Neural progenitor cell (in vitro differentiated cells): ENCODE results near the gene MRPL23. TPM values are rescaled to one million over a fixed set of nuclear protein-coding genes. Genes with fewer than 3 reads are reported as not detected.

Source experiments
- DNase-seq: peaks from one replicate; pipeline ENCODE4 v3.0.0-alpha.2; 2016; ENCODE audit warnings: low spot score
- H2AFZ ChIP-seq: fragments of 200-600 bp; sonication (generic); replicated peaks from 2 replicates; pipeline ENCODE4 v1.6.1; 2016; ENCODE audit warnings: antibody characterized with exemption
- H3F3A ChIP-seq: fragments of 200-600 bp; sonication (generic); 2 replicates; pipeline ENCODE4 v1.6.1; 2016; ENCODE audit warnings: antibody characterized with exemption, low read depth
- H3K27ac ChIP-seq: fragments of 200-600 bp; sonication (generic); 2 replicates; pipeline ENCODE4 v1.5.1; 2016; ENCODE audit warnings: mild to moderate bottlenecking
- H3K27me3 ChIP-seq: fragments of 200-600 bp; sonication (generic); 2 replicates; pipeline ENCODE4 v1.6.1; 2016; ENCODE audit warnings: mild to moderate bottlenecking, moderate library complexity
- H3K36me3 ChIP-seq: fragments of 200-600 bp; sonication (generic); 2 replicates; pipeline ENCODE4 v1.5.1; 2016
- H3K4me1 ChIP-seq: fragments of 200-600 bp; sonication (generic); 2 replicates; pipeline ENCODE4 v1.6.1; 2016; ENCODE audit warnings: mixed run types
- H3K4me2 ChIP-seq: fragments of 200-600 bp; sonication (generic); 2 replicates; pipeline ENCODE4 v1.6.1; 2016
- H3K4me3 ChIP-seq: fragments of 200-600 bp; sonication (generic); 2 replicates; pipeline ENCODE4 v1.5.1; 2016
- H3K79me2 ChIP-seq: fragments of 200-600 bp; sonication (generic); 2 replicates; pipeline ENCODE4 v1.6.1; 2016; ENCODE audit warnings: low read depth
- H3K9ac ChIP-seq: fragments of 200-600 bp; sonication (generic); 2 replicates; pipeline ENCODE4 v1.6.1; 2016
- H3K9me3 ChIP-seq: fragments of 200-600 bp; sonication (generic); 2 replicates; pipeline ENCODE4 v1.5.1; 2016; ENCODE audit warnings: low read depth
- H4K20me1 ChIP-seq: fragments of 200-600 bp; sonication (generic); 2 replicates; pipeline ENCODE4 v1.6.1; 2016; ENCODE audit warnings: low read depth
- H3K27ac Mint-ChIP-seq: 3 replicates; pipeline ENCODE4 v1.8.0; 2021; ENCODE audit warnings: mixed read lengths
- H3K27me3 Mint-ChIP-seq: 2 replicates; pipeline ENCODE4 v1.8.0; 2022; ENCODE audit warnings: low read depth, mild to moderate bottlenecking, inconsistent platforms, moderate library complexity, mixed read lengths; ENCODE audit not compliant: insufficient read depth
- H3K36me3 Mint-ChIP-seq: 3 replicates; pipeline ENCODE4 v1.8.0; 2021; ENCODE audit warnings: mixed read lengths
- H3K4me1 Mint-ChIP-seq: 3 replicates; pipeline ENCODE4 v1.8.0; 2021; ENCODE audit warnings: mixed read lengths
- H3K4me3 Mint-ChIP-seq: 3 replicates; pipeline ENCODE4 v1.8.0; 2021; ENCODE audit warnings: mild to moderate bottlenecking, moderate library complexity, mixed read lengths
- H3K9me3 Mint-ChIP-seq: 3 replicates; pipeline ENCODE4 v1.8.0; 2020; ENCODE audit warnings: mixed read lengths
- CTCF ChIP-seq: fragments of 200-600 bp; sonication (generic); IDR thresholded peaks from 2 replicates; pipeline ENCODE4 v1.5.1; 2017; ENCODE audit warnings: antibody characterized with exemption, mild to moderate bottlenecking
- EZH2 ChIP-seq: fragments of 200-600 bp; sonication (generic); IDR thresholded peaks from 2 replicates; pipeline ENCODE4 v1.6.1; 2017; ENCODE audit warnings: antibody characterized with exemption, mild to moderate bottlenecking, moderate library complexity
- EZH2phosphoT487 ChIP-seq: fragments of 200-600 bp; sonication (generic); IDR thresholded peaks from 2 replicates; pipeline ENCODE4 v1.6.1; 2017; ENCODE audit warnings: antibody characterized with exemption
- total RNA-seq: library from RNA; depleted of rRNA; stranded (reverse); fragments of >200 nt; gene quantifications from 2 replicates; pipeline ENCODE4 v1.2.3, GENCODE V29; 2015; ENCODE audit warnings: low replicate concordance

The MRPL23 gene
- total RNA-seq, 1 donor from 2014 or later = 43.2 TPM

GRCh38 chr11:1983601-1983961, 36.4 kb downstream of the MRPL23 start:
- no peaks in the 10 kb centered on the region for H3K36me3 Mint-ChIP-seq
- no peak overlapping the region for H2AFZ ChIP-seq
- TF ChIP-seq CTCF = no peak
- no peak for TF ChIP-seq EZH2
- TF ChIP-seq EZH2phosphoT487 = no peak
- H3K36me3 ChIP-seq = no peaks in the 10 kb centered on the region
- no peaks in the 10 kb centered on the region for H3K9me3 ChIP-seq
- no peak overlapping the region for H3K27ac ChIP-seq
- no peaks in the 10 kb centered on the region for H3F3A ChIP-seq
- no peak for DNase-seq
- H3K27me3 Mint-ChIP-seq = no peaks in the 10 kb centered on the region
- no peaks in the 10 kb centered on the region for H3K4me1 Mint-ChIP-seq
- no peaks in the 10 kb centered on the region for H4K20me1 ChIP-seq
- no peaks in the 10 kb centered on the region for H3K4me1 ChIP-seq
- no peaks in the 10 kb centered on the region for H3K79me2 ChIP-seq
- H3K27ac Mint-ChIP-seq = no peak overlapping the region
- no peak overlapping the region for H3K4me3 ChIP-seq
- H3K27me3 ChIP-seq = no peaks in the 10 kb centered on the region
- H3K9me3 Mint-ChIP-seq = no peaks in the 10 kb centered on the region
- no peak overlapping the region for H3K4me3 Mint-ChIP-seq
- H3K9ac ChIP-seq = no peak overlapping the region
- no peak overlapping the region for H3K4me2 ChIP-seq

- no peaks in the 10 kb centered on the region for H3K4me1 Mint-ChIP-seq
- H3K4me3 ChIP-seq = no peak overlapping the region
- no peaks in the 10 kb centered on the region for H3K9me3 ChIP-seq
- TF ChIP-seq EZH2phosphoT487 = no peak
- TF ChIP-seq CTCF = no peak
- no peak for TF ChIP-seq EZH2
- no peaks in the 10 kb centered on the region for H3K27me3 ChIP-seq
- H3K79me2 ChIP-seq = no peaks in the 10 kb centered on the region
- H3K9me3 Mint-ChIP-seq = no peaks in the 10 kb centered on the region
- no peak overlapping the region for H3K4me2 ChIP-seq
- no peaks in the 10 kb centered on the region for H3K36me3 ChIP-seq
- H3F3A ChIP-seq = no peaks in the 10 kb centered on the region
- no peaks in the 10 kb centered on the region for H3K36me3 Mint-ChIP-seq
- H3K27ac ChIP-seq = no peak overlapping the region
- H3K9ac ChIP-seq = no peak overlapping the region
- DNase-seq = no peak
- no peaks in the 10 kb centered on the region for H3K4me1 ChIP-seq
- no peak overlapping the region for H3K27ac Mint-ChIP-seq
- no peak overlapping the region for H2AFZ ChIP-seq
- H3K4me3 Mint-ChIP-seq = no peak overlapping the region
- H4K20me1 ChIP-seq = no peaks in the 10 kb centered on the region
- H3K27me3 Mint-ChIP-seq = no peaks in the 10 kb centered on the region
Observed at GRCh38 chr11:1987024-1987423, 39.9 kb downstream of the MRPL23 start.

- Mint-ChIP-seq H3K36me3 (no peaks in the 10 kb centered on the region), H3K4me3 (no peak overlapping the region), H3K4me1 (no peaks in the 10 kb centered on the region), H3K27me3 (no peaks in the 10 kb centered on the region), H3K27ac (no peak overlapping the region), H3K9me3 (no peaks in the 10 kb centered on the region)
- no peaks in the 10 kb centered on the region for H3K27me3 ChIP-seq
- H3K27ac ChIP-seq = no peak overlapping the region
- no peaks in the 10 kb centered on the region for H3F3A ChIP-seq
- H2AFZ ChIP-seq = no peak overlapping the region
- no peak overlapping the region for H3K4me3 ChIP-seq
- no peaks in the 10 kb centered on the region for H3K9me3 ChIP-seq
- no peak for DNase-seq
- H3K4me2 ChIP-seq = no peak overlapping the region
- no peaks in the 10 kb centered on the region for H3K79me2 ChIP-seq
- H3K4me1 ChIP-seq = no peaks in the 10 kb centered on the region
- TF ChIP-seq CTCF = no peak
- no peak for TF ChIP-seq EZH2phosphoT487
- no peak for TF ChIP-seq EZH2
- no peaks in the 10 kb centered on the region for H3K36me3 ChIP-seq
- H3K9ac ChIP-seq = no peak overlapping the region
- H4K20me1 ChIP-seq = no peaks in the 10 kb centered on the region
Observed at GRCh38 chr11:1988174-1988573, 41.0 kb downstream of the MRPL23 start.
